HG02970 (cell line): ENCODE measurements around the gene DOCK4.

Source experiments
- ATAC-seq: cut with Tn5 transposase; IDR thresholded peaks from one replicate; pipeline ENCODE4 v1.9.1; 2021; ENCODE audit warnings: mild to moderate bottlenecking, moderate library complexity, moderate number of reproducible peaks; ENCODE audit not compliant: unreplicated experiment, low FRiP score

The DOCK4 gene

DNA sequence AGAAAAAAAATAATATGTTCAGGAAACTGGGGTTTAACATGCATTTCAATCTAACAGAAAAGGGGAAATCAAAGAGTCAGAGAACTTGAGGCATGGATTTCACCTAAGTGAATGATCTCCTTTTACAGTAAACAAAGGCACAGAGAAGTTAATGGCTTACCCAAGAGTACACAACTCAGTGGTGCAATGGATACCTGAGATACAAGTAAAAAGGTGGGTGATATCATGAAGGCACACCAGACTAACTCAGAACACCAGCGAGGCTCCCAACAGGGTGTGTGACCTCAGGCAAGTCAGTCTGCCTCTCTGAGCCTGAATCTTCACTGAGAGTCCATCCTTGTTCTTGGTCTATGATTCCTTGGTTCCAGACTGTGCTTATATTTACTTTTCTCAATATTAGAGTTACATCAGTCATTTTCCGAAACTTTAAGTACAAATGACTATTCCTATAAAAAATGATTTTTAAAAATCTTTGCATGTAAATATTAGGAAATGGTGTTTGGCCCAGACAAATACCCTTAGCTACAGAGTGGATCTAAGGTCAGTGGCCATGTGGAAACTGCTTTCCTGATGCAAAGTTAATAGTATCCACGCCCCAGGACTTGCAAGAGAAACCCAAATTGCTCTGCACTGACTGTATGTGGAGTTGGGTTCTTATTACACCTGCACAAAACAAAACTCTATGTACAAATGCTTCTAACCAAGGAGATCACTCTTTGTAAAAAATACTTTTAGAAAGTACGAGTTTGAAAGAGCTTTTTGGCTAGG lies 361.1 kb downstream of the DOCK4 start:
- ATAC-seq, result no peak

DNA sequence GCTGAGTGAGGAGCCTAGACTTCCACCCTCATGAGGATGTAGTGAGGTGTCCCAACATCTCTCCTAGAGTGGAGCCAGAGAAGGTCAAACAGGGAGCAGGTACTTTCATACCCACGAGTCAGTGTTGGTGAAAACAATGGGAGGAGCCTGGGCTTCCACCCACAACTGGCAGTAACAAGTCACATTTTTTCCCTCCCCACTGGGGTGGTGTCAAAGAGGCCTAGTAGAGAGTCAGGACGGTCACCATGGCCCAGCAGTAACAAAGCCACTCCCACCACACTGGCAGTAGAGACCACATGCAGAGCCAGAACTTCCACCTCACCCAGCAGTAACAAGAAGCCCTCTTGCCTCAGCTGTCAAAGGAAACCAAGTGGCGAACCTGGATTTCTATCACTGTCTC lies 363.7 kb downstream of the DOCK4 start:
- ATAC-seq, result no peak

DNA sequence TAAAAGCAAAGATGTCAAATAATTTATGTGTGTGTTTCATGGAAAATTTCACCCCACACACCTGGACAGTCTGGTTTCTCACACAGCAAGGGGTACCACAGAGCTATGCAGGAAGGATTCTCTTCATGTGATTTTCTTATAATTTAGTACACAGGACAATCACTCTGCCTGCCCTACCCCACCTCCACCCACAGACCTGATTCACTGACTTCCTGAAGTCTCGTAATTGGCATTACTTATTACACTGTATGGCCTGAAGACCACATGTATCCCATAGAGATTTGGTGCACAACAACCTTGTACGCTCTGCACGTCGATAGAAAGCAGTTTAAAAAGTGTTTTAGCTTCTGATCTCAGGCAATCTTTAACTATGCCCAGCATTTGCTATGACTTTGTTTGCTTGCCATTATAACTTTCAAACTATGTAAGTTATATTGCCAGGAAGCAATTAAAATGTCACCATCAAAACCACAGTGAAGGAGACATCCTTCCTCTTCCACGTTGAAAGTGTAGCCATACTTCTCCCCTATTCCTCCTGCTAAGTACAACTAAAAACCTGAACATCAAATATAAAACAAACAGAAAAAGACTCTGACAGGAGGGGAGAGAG lies 364.5 kb downstream of the DOCK4 start:
- ATAC-seq, result no peak

DNA sequence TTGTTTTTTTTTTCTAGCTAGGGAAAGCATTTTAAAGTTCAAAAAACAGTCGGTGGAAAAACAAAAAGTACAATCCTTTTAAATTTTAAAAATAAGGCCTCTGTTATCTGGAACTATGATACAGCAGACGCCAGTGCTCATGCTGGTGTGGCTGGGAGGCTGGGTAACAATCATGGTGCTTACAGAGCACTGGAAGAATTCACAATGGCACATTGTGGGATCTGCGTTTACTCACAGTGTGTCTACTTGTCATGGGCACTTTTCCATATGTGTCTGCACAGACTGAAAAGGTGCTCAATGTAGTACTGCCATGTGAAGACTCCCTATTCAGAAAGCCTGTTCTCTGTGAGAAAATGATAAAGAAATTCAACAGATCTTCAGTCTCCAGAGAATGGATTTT lies 365.7 kb downstream of the DOCK4 start:
- no peak for ATAC-seq

DNA sequence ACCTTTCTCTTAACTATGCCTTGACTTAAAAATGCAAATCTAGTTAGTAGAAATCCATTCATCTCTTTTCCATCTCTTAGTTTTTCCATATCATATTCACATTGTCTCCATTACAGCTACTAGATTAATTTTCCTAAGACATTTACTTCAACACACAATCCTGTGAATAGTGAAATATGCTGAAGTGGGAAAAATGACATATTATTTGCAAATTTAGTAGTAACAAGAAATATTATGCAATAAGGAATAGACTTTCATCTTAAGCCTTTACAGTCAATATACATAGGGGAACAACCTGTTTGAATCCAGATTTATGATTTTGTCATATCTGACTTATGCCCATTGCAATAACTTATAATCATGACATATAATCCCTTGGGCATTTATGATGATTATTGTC lies 366.9 kb downstream of the DOCK4 start:
- no peak for ATAC-seq

DNA sequence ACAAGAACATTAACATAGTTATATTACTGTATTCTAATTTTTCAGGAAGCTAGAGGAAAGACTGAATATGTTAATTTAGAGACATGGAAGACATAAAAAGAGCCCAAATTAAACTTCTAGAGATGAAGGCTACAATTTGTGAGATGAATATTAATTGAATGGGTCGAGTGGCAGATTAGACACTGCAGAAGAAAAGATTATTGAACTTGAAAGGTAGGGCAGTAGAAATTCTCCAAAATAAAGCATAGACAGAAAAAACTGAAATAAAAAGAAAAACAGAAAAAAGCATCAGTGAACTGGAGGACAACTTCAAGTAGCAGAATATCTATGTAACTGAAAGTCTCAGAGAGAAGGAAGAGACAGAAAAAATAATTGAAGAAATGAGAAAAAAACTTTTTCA lies 369.6 kb downstream of the DOCK4 start:
- ATAC-seq, result no peak

DNA sequence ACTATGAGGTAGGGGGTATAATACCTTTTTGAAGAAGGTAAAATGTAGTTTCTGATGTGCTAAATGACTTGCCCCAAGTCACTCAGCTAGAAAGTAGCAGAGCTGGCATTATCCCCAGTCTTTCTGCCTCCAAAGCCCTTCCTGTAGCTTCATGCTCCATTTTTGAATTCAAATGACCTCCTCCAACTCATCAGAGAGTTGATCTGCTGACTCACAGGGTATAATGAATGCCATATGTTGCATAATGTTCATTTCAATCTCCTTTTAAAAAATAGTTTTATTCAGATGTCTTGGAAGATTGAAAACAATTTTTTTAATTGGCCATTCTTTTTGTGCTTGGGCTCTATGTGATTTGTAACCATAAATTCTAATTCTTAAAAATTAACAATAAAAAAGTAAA lies 371.1 kb downstream of the DOCK4 start:
- no peak for ATAC-seq

DNA sequence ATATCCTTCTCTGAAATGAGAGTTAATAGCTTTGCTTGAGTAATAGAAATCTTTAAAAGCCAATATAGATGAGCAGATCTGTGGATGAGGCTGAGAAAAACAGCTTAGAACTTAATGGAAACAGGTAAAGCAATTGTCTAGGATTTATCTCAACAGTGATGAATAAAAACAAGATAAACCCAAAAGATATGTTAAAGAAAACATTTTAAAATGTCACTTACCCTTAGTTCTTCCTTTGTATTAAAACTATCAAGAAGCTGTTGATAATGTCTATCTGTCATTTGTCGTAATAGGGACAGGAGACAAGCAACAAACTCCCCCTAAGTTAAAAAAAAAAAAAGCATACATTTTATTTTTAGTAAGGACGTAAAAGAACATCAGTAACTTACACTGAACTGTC lies 371.8 kb downstream of the DOCK4 start:
- no peak for ATAC-seq

DNA sequence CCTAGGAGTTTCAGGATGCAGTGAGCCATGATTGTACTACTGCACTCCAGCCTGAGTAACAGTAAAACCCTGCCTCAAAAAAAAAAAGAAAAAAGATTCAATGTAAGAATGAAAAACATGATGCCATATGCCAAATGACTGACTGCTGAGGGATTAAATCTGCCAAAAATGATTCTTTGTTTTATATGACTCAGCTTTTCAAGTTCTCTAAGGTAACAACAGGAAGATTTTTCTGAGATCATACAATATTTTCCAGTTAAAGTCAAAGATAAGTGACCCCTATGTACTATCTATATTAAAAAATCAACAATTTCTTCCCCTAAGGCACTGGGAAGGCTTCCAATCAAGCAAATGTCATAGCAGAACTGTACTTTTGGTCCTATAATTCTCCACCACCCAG lies 372.7 kb downstream of the DOCK4 start:
- ATAC-seq, result no peak

DNA sequence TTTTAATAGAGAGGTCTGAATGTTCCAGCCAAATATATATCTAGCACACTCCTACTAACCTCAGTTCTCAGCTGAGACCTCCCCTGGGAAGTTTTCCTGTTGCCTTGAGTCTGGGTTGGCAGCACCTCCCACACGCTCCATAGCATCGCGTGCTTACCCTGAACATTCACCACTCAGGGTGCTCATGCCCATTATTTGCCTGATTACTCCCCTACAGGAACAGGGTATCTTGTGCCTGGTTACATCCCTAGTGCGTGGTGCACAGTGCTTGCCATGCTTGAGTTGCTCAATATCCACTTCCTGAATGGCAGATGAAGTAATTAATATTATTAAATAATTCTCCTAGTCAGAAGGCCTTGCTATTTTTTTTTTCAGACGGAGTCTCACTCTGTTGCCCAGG lies 374.0 kb downstream of the DOCK4 start:
- ATAC-seq, result no peak

DNA sequence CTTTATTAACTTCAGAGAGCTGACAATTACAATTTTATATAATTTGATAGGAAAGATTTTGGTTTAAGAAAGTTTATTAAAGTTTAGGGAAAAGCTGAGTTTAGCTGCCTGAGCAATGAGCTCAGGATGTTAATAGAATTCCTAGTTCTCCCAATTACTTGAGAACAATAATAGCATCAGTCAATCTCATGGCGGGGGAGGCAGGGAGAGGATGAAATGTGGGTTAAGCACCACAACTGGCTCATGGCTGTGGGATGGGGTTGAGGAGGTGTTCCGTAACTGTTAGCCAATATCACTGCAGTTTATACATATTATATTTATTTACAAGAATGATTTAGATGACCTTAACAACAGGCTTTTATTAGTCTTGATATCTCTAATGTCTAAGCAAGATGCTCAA lies 377.0 kb downstream of the DOCK4 start:
- no peak for ATAC-seq

DNA sequence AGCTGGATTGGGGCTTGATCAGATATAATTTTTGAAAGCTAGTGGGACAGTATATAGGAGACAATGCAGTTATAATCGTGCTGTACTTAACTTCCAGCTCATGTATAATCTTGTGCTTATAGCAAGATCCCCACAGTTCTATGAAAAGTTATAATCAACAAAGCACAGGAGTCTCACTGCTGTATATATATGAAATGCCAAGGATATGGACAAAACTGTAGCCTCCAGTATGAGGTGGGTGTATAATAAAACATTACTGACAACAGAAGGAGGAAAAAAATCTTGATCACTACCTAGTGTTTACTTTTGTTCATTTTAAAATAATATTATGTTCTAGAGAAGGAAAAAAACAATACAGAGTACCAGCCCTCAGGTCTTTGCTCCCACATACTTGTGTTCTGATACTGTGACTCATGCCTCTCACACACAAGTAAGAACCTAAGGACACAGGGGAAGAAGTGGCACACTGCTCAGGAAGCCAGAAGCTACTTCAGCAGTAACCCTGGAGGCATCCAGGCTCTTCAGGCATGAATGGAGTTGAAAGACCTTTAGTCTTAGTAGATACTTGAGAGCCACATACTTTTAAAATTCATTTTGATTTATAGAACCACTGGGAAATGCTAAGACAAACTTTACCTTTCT lies 378.2 kb downstream of the DOCK4 start:
- ATAC-seq, result no peak

DNA sequence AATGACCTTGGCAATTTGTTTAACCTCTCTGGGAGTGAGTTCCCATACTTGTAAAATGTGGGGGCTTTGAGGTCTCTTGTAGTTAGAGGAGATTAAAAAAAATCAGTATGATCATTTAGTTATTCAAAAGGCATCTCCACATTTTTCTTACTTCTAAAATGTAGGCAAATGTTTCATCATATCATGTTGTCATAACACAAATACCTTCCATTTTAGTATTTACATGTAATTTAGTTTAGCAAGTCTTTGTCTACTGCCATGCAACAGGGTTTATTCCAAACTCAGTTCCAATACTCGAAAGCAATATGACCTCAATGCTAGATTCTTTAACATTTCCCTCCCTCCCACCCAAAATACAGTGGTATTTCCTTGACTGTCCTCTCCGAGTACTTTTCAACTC lies 381.2 kb downstream of the DOCK4 start:
- no peak for ATAC-seq

DNA sequence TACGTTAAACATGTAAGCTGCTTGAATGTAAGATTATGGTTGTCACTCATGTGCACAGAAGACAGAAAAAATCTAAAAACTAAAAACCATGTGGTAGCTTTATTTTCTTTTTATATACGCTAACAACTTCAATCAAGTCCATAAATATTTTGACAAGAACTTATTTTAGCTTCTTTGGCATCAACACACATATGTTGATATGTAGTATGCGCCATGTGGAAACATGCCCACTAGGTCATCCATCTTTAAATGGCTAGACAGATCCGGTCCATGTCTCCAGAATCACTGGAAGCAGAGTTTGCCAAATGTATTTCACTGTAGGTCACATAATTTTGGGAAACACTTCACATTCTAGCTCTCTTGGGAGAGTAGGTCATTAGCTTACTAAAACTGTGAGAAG lies 382.4 kb downstream of the DOCK4 start:
- no peak for ATAC-seq

DNA sequence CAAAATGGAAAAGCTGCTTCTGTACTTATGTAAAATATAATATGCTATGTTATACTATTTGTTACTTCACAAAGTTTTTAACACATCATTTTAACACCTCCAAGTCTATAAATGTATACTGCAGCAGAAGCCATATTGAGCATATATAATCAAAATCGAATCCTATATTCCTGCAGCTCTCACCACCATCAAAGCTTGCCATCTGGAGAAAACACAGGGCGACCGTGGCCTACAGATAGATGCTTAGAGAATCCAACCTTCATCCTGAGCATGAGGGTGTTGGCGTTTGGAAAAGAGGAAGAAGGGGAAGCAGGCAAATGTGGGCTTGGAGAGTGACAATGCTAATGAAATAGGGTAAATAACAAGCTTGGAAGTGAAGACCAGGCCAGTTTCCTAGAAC lies 385.2 kb downstream of the DOCK4 start:
- ATAC-seq, result no peak

DNA sequence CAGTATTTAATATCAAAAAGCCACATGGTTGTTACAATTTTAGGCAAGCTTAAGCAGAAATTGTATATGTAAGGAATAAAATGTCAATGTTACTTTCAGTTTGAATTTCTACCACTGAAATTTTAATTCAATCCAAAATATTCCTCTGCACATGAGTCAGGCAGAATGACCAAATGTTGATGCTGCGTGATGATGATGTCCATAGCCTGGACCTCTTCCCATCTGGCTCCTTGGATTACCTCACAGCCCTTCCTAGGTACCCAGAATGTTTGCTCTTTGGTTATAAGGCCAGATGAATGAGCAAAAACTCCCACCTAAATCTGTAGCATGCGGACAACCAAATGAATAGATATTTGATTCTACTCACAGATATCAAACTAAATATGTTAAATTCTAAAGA lies 385.6 kb downstream of the DOCK4 start:
- ATAC-seq, result no peak

DNA sequence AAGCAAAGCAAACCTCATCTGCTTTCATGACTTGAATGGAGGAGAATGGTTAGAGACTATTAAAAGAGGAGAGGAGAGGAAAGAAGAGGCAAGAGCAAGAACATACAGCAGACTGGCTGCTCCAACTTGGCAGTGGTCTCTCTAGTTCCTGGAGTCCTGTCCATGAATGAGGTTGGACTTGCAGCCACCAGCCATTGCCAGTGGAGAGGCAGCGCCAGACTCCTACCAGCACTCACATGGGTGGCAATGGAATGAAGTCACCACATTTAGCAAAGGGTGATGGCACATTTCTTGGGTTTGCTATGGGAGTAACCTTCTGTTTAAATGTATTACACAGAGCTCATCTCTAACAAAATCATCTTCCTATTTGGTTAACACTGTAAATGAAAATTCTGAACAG lies 386.1 kb downstream of the DOCK4 start:
- ATAC-seq, result no peak

DNA sequence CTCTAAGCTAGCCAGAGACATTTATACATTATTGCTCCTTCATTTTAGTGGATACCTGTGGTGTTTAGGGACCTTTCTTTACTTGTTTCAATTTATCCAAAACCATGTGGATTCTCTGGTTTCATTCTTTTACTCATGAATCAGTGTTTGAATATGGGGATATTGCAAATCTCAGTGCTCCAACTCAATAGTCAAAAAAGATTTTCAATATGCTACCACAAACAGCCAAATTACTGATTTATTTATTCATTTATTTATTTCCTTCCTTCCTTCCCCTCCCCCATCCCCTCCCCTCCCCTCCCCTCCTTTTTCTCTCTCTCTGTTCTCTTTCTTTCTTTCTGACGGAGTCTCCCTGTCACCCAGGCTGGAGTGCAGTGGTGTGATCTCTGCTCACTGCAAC lies 390.8 kb downstream of the DOCK4 start:
- no peak for ATAC-seq

DNA sequence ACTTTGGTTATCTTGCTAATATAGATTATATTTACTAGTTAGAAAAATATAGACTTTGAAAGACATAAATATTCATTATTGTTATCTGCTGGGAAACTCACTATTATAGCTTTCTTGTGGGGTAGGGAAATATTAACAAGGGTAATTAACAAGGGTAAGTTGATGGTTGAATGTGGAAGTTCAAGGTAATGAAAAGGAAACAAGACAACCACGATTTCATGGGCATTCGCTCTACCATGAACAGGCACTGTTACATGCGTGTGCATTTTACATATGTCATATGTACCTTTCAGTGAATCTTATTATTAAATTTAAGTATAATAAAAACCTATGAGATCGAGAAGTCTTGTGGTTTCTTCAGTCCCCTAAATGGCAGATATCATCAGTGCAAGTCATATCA lies 392.9 kb downstream of the DOCK4 start:
- ATAC-seq, result no peak

DNA sequence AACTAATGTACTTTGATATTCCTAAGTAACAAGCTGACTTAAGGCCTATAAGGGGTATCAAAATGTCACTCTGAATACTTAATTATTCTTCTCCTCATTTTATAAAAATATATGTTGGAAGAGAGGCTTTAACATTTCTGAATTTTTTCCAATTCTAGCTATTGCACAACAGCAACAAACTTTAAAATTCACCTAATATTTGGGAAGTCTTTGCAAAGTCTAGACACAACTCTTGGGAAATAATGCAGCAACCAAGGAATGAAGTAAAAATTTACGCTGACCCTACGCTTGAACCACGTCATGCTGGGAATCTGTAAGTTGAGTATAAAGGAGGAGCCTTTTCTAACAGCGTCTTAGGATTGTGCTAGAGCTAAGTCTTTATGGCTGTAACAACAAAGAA lies 400.0 kb downstream of the DOCK4 start:
- ATAC-seq, result no peak

DNA sequence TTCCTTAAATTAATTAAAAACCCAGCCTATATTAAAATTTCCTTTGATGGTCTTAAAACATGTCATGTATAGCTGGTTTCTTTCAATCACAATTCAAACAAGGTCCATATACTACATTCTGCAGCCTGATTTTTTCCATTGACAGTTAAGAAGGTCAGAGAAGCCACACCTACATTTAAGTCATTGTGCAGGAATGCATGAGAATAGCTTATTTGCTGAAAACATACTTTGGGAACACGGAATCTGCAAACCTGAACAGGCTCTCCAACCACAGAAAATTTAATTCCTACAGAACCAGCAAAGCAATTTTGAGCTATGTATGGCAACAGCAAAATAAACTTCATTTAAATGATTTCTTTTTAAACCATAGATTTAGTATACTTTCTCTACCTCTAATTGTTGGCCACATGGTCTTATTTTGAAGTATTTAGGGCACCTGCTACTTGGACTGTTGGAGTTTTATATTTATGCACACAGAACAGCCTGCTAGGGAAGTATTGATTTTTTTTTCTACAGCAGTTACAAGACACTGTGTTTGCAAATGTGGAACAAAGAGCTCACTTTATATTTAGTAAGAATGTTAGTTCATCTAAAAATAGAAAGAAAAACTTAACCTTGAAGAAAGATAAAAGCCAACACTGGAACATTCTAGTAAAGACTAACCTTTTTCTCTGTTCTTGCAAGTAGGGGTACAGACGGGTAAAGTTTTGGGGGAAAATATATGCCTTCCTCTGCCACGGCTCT lies 403.0 kb downstream of the DOCK4 start:
- no peak for ATAC-seq
